Measurements from ENCODE around the gene MEF2A.

DNA sequence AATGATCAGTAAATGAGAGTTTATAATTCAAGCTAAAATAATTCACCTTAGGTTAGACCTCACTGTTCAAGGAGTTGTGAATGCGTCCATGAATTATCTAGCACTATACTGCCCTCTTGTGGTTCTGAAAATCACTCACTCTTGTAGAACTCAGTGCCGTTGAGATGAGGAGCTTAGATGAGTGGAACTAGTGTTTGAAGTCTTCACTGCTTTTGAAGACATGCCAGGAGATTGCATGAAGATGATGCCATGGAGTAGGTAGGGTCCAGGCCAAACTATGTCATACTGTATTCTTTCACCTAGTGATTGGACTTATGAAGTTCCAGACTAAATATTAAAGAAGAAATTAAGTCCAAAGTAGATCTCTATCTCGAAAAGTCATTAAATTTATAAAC lies 138.7 kb downstream of the MEF2A start:
- no peak for TF ChIP-seq POLR2AphosphoS5 (IDR thresholded peaks at IDR 0.05; ENCODE audit: borderline replicate concordance, low read depth, low read length)
- no peak for TF ChIP-seq FOXP2 (optimal IDR thresholded peaks at IDR 0.05; ENCODE audit: control extremely low read depth, extremely low read length, insufficient read depth)
- no peak for TF ChIP-seq EZH2 (IDR thresholded peaks at IDR 0.05)

Data from SK-N-MC (cell line).